ENCODE data around the gene IRF2BP1.
"Not testable (repeated sequence)": the region's sequence is repeated elsewhere in the genome, so short reads cannot be mapped to it uniquely, and the experiment has no call there.

Gene IRF2BP1

GRCh38 chr19:45881082-45881908 lies 4.6 kb downstream of the IRF2BP1 start:
- no peak for DNase-seq

GRCh38 chr19:45879971-45880370 lies 6.0 kb downstream of the IRF2BP1 start:
- no peak for DNase-seq

GRCh38 chr19:45879055-45879454 lies 6.9 kb downstream of the IRF2BP1 start:
- no peak for DNase-seq

- DNase-seq = no peak
These were observed 7.7 kb downstream of the IRF2BP1 start for GRCh38 chr19:45878043-45878794.

GRCh38 chr19:45876411-45877197 lies 9.3 kb downstream of the IRF2BP1 start:
- no peak for DNase-seq

GRCh38 chr19:45876161-45876410 lies 9.9 kb downstream of the IRF2BP1 start:
- DNase-seq = no peak

GRCh38 chr19:45874620-45874966 lies 11.3 kb downstream of the IRF2BP1 start:
- no peak for DNase-seq

- DNase-seq = no peak
These were observed 12.6 kb downstream of the IRF2BP1 start for GRCh38 chr19:45873219-45873772.

- no peak for DNase-seq
These were observed 13.6 kb downstream of the IRF2BP1 start for GRCh38 chr19:45872095-45872919.

- no peak for DNase-seq
These were observed 15.1 kb downstream of the IRF2BP1 start for GRCh38 chr19:45870798-45871197.

- not testable (repeated sequence) for DNase-seq
These were observed 18.7 kb downstream of the IRF2BP1 start for GRCh38 chr19:45867241-45867640.

GRCh38 chr19:45866400-45867176 lies 19.4 kb downstream of the IRF2BP1 start:
- no peak for DNase-seq

GRCh38 chr19:45865269-45865948 lies 20.5 kb downstream of the IRF2BP1 start:
- no peak for DNase-seq

- no peak for DNase-seq
These were observed 21.3 kb downstream of the IRF2BP1 start for GRCh38 chr19:45864629-45865082.

- no peak for DNase-seq
These were observed 21.9 kb downstream of the IRF2BP1 start, which contains the start of gene FOXA3 for GRCh38 chr19:45863840-45864628. Gene FOXA3, plus strand, starts transcription at chr19:45864326. Its CDS starts 131 bp downstream, at chr19:45864457.

GRCh38 chr19:45863335-45863839 lies 22.6 kb downstream of the IRF2BP1 start:
- DNase-seq = no peak

- DNase-seq = peak; percentile 96
These were observed 23.2 kb downstream of the IRF2BP1 start, which contains the start of gene SYMPK for GRCh38 chr19:45862564-45863334. Gene SYMPK, minus strand, starts transcription at chr19:45863147. Its CDS starts 8,652 bp downstream, at chr19:45854495.

GRCh38 chr19:45862271-45862563 lies 23.7 kb downstream of the IRF2BP1 start:
- DNase-seq = no peak
